GM20000 (cell line): Measurements from ENCODE around the gene PRSS2.

Experiments
- DNase-seq: peaks from one replicate; pipeline ENCODE4 v3.0.0; 2012; ENCODE audit warnings: low spot score
- TF ChIP-seq, protein P1 (sequence below): IDR thresholded peaks from 2 replicates; pipeline ENCODE4 v1.5.1; 2012; ENCODE audit warnings: mild to moderate bottlenecking, control low read depth; ENCODE audit errors: extremely low read depth, missing control alignments

Gene PRSS2

GRCh38 chr7:142813226-142813625 is 42.5 kb downstream of the PRSS2 start:
- TF ChIP-seq, protein P1, sequence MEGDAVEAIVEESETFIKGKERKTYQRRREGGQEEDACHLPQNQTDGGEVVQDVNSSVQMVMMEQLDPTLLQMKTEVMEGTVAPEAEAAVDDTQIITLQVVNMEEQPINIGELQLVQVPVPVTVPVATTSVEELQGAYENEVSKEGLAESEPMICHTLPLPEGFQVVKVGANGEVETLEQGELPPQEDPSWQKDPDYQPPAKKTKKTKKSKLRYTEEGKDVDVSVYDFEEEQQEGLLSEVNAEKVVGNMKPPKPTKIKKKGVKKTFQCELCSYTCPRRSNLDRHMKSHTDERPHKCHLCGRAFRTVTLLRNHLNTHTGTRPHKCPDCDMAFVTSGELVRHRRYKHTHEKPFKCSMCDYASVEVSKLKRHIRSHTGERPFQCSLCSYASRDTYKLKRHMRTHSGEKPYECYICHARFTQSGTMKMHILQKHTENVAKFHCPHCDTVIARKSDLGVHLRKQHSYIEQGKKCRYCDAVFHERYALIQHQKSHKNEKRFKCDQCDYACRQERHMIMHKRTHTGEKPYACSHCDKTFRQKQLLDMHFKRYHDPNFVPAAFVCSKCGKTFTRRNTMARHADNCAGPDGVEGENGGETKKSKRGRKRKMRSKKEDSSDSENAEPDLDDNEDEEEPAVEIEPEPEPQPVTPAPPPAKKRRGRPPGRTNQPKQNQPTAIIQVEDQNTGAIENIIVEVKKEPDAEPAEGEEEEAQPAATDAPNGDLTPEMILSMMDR, result no peak
- DNase-seq, result no peak

DNA sequence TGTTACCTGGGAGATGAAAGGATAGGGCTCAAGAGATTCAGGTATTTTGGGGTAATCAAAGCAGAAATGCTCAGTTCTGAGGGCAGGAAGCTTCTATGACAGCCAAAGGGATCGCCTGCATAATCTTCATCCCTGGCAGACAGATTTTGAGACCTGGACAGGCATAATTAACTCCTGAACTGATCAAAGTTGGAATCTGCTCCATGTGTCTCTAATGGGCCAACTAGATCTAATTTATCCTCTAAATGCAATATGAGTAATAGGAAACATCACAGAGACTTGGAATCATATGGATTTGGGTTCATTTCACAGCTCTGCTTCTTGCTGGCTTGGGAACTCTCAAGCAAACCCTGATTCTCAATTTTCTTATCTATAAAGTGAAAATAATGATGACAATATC is 42.9 kb downstream of the PRSS2 start:
- TF ChIP-seq, protein P1, result no peak
- DNase-seq, result no peak

- no peak for DNase-seq
Observed at GRCh38 chr7:142814451-142814850, 43.7 kb downstream of the PRSS2 start.

GRCh38 chr7:142815134-142815533 is 44.4 kb downstream of the PRSS2 start:
- DNase-seq, result no peak
- TF ChIP-seq, protein P1, result no peak

More at GRCh38 chr7:142814451-142814850, 43.7 kb downstream of the PRSS2 start:
- TF ChIP-seq, protein P1, result no peak

DNA sequence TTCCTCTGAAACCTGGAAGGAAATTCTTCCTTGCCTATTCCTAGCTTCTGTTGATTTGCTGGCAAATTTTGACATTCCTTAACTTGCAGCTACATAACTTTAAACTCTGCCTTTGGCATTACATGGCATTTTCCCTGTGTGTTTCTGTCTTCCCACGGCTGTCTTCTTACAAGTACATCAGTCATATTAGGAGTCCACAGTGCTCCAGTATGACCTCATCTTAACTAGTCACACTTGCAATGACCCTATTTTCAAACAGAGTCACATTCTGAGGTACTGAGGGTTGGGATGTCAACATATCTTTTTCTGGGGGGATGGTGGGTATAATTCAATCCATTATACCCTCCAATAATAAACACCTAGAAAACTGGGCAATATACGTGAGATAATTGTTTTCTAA is 46.7 kb downstream of the PRSS2 start:
- no peak for DNase-seq
- TF ChIP-seq, protein P1, result no peak

DNA sequence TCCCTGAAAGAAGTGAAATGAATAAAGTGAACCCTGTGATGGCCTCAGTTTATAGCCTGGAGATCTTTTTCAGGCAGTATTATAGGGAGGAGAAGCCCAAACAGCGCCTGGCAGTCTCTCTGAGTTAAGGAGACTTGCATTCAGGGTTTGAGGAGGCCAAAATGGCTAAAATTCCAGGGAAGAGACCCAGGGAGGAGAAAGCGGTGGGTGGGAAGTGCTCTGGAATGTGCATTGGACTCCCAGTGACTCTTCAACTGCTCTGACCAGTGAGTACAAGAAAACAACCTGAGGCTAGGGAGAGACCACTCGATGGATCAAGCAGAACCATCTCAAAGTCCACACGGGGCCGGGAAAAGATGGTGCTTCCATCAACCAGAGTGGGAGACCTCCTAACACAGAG is 48.8 kb downstream of the PRSS2 start:
- TF ChIP-seq, protein P1, result no peak

DNA sequence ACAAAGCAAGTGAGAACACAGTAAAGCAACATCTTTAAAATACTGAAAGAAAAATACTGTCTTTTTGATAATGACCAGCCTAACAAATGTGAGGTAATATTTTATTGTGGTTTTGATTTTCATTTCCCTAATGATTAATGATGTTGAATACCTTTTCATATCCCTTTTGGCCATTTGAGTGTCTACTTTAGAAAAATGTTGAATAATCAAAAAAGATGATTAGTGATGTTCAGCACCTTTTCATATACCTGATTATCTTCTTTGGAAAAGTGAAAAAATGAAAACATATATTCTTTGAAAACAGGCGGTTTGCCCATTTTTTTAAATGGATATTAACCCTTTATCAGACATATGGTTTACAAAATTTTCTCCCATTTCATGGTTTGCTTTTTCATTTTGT is 51.9 kb downstream of the PRSS2 start:
- TF ChIP-seq, protein P1, result no peak
- no peak for DNase-seq

More for the DNA sequence above, 48.8 kb downstream of the PRSS2 start:
- no peak for DNase-seq
